Tibial nerve (tissue), 4 donors: ENCODE results near the gene TH. TPM values are rescaled to one million over a fixed set of nuclear protein-coding genes. Genes with fewer than 3 reads are reported as not detected.
A peak's percentile ranks its signal among the peaks of the same experiment; 100 is the strongest.

ENCODE experiments used
- DNase-seq, 2 donors: peaks; one replicate each; pipeline ENCODE4 v3.0.0-alpha.2; 2019; ENCODE audit warnings: low spot score in 2 of 2
- H3K27ac ChIP-seq, 4 donors: fragments of 200-600 bp; sonication (generic) in 3 of 4; one replicate each; pipeline ENCODE4 v1.5.1; 2017 to 2019; ENCODE audit warnings: mild to moderate bottlenecking in 1 of 4
- H3K27me3 ChIP-seq, 2 donors: fragments of 200-600 bp; sonication (generic) in 1 of 2; one replicate each; pipeline versions ENCODE4 v1.5.1 to v1.6.0; 2017 to 2019
- H3K36me3 ChIP-seq, 3 donors: fragments of 200-600 bp; sonication (generic); one replicate each; pipeline ENCODE4 v1.5.1; 2018 to 2019
- H3K4me1 ChIP-seq, 4 donors: fragments of 200-600 bp; sonication (generic) in 3 of 4; one replicate each; pipeline ENCODE4 v1.5.1; 2017 to 2019
- H3K4me3 ChIP-seq, 4 donors: fragments of 200-600 bp; sonication (generic) in 3 of 4; one replicate each; pipeline ENCODE4 v1.5.1; 2017 to 2019; ENCODE audit warnings: mild to moderate bottlenecking in 1 of 4, moderate library complexity in 1 of 4
- H3K9me3 ChIP-seq, 4 donors: fragments of 200-600 bp; sonication (generic) in 3 of 4; one replicate each; pipeline ENCODE4 v1.5.1; 2017 to 2019
- EP300 ChIP-seq, 2 donors: sonication (generic); formaldehyde crosslinking; IDR thresholded peaks; one replicate each; pipeline ENCODE4 v1.6.1; 2017; ENCODE audit warnings: antibody characterized with exemption in 2 of 2, mild to moderate bottlenecking in 1 of 2
- POLR2A ChIP-seq, 2 donors: fragments of 450-650 bp; IDR thresholded peaks; one replicate each; pipeline ENCODE4 v1.6.1; 2017; ENCODE audit warnings: antibody characterized with exemption in 2 of 2, mild to moderate bottlenecking in 2 of 2, moderate library complexity in 2 of 2
- WGBS, 2 donors: methylation state at CpG; one replicate each; pipeline ENCODE4 v1.1.5; 2018; 5-methylcytosine and 5-hydroxymethylcytosine counted together
- total RNA-seq, 4 donors: library from RNA; depleted of rRNA; stranded (reverse); fragments of >200 nt; gene quantifications; one replicate each; pipeline ENCODE4 v1.1.0, GENCODE V29; 2016
- TF ChIP-seq, protein P1 (sequence below), 5 experiments: fragments of 200-600 bp in 3 of 5; fragments of 450-650 bp in 2 of 5; sonication (generic) in 3 of 5; IDR thresholded peaks; one replicate each; pipeline ENCODE4 v1.5.1; 2016 to 2019; ENCODE audit warnings: antibody characterized with exemption in 5 of 5, mild to moderate bottlenecking in 3 of 5, moderate library complexity in 2 of 5

TH gene
- total RNA-seq, 4 donors from 2014 or later = 1.3 TPM; not detected in 3

DNA sequence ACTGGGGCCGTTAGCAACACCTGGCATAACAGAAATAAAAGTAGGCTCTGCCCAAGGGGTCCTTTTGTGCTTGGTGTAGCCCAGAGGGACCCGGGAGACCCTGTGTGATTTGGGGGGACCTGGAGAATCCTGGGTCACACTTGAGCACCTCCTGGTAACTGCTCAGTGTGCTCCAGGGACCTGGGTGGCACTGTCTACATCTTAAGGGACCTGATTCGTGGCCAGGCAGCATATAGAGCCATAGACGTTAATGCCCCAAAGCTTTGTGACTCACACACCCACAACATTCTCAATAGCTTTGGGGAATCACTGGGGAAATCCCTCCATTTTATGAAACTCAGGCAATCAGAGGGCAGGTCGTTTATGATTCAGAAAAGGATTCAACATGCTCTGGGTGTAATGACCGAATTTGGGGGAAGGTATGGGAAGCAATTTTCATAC, 28.8 kb downstream of the TH start:
- Histone ChIP-seq H3K27ac (no peak overlapping the region), H3K4me3 (no peak overlapping the region), H3K36me3 (no peaks in the 10 kb centered on the region), H3K9me3 (no peaks in the 10 kb centered on the region), H3K4me1 (peaks cover 0 to 39% (median 9%) of the 10 kb centered on the region in 4 donors), H3K27me3 (peaks cover 4 to 95% of the 10 kb centered on the region in 2 donors)
- no peak for DNase-seq
- 14 to 18% methylated on average over 6 of the region's 6 CpGs for WGBS, 2 donors
- no peak for TF ChIP-seq POLR2A (IDR thresholded peaks at IDR 0.05)

DNA sequence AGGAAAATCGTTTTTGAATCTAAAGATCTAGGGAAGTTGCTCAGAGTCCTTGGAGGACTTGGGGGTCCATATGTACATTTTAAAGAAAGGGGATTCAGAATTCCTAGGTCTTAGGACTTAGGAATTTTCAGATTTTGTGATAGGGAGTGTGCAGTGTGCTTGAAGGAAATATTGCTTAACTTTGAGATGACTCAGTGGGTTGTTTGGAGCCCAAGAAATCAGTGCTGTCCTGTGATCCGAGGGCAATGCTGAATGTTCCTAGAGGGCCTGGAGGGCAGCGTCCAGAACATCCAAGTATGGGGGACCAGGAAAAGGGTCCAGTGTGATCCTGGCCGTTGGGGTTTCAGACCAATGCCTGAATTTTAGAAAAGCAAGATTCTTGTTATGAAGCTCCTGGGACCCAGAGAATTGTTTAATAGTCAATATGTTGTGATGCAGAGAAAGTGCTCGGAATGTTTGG, 29.3 kb downstream of the TH start:
- DNase-seq = no peak
- Histone ChIP-seq H3K9me3 (no peaks in the 10 kb centered on the region), H3K36me3 (no peaks in the 10 kb centered on the region), H3K4me1 (peaks cover 0 to 44% (median 12%) of the 10 kb centered on the region in 4 donors), H3K27ac (no peak overlapping the region), H3K4me3 (no peak overlapping the region), H3K27me3 (peaks cover 4 to 95% of the 10 kb centered on the region in 2 donors)
- WGBS, 2 donors = 22% methylated on average over 5 of the region's 5 CpGs
- TF ChIP-seq POLR2A (IDR thresholded peaks at IDR 0.05) (no peak), EP300 (IDR thresholded peaks at IDR 0.05) (no peak)
- TF ChIP-seq, protein P1, sequence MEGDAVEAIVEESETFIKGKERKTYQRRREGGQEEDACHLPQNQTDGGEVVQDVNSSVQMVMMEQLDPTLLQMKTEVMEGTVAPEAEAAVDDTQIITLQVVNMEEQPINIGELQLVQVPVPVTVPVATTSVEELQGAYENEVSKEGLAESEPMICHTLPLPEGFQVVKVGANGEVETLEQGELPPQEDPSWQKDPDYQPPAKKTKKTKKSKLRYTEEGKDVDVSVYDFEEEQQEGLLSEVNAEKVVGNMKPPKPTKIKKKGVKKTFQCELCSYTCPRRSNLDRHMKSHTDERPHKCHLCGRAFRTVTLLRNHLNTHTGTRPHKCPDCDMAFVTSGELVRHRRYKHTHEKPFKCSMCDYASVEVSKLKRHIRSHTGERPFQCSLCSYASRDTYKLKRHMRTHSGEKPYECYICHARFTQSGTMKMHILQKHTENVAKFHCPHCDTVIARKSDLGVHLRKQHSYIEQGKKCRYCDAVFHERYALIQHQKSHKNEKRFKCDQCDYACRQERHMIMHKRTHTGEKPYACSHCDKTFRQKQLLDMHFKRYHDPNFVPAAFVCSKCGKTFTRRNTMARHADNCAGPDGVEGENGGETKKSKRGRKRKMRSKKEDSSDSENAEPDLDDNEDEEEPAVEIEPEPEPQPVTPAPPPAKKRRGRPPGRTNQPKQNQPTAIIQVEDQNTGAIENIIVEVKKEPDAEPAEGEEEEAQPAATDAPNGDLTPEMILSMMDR (IDR thresholded peaks at IDR 0.05) = no peak

DNA sequence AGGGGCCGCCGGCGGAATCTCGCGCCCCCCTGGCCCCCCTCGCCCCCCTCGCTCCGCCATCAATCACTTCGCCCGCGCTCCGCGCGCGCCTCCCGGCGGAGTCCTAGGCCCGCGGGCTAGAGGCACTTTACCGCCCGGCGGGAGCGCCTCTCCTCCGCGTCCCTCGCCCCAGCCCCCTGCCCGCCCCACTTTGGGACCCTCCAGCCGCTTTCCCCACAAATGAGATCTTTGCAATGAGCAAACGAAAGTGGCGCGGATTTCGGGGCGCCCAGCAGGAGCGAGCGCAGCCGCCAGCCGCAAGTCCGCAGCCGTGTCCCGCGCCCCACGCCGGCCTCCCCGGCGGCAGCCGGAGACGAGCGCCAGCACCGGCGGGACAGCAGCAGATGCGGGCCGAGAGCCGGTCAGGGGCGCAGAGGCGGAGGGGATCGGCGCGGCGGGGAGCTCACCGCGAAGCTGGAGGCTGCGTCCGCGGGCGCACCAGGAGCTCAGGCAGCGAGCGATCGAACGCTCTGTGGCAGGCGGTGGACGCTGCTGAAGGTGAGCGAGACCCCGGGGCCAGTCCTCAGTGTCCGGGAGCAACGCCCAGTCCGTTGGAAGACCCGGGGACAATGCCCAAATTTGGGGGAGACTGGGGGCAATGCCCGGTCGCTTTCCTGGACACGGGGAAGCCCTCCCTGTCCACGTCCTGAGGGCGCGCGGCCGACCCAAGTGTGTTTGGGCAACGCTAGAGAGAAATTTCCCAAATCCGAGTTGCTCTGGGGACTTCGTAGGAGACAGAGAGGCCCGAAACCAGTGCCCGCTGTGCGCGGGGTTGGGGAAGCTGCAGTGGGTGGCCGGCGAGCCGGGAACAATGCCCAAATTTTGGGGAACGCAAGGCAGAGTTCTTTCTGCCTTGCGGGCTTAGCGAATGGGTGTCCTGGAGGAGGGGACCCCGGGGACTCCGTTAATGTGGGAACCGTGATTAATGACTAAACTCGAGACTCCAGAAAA, 30.9 kb downstream of the TH start:
- Histone ChIP-seq H3K4me3 (peak overlapping the region in 1 of 4 donors; percentile 20), H3K27ac (no peak overlapping the region), H3K27me3 (peaks cover 4 to 95% of the 10 kb centered on the region in 2 donors), H3K9me3 (no peaks in the 10 kb centered on the region), H3K36me3 (no peaks in the 10 kb centered on the region), H3K4me1 (peaks cover 0 to 50% (median 15%) of the 10 kb centered on the region in 4 donors)
- DNase-seq = no peak
- TF ChIP-seq, protein P1 (IDR thresholded peaks at IDR 0.05) = no peak
- TF ChIP-seq EP300 (IDR thresholded peaks at IDR 0.05) (no peak), POLR2A (IDR thresholded peaks at IDR 0.05) (no peak)
- 15 to 25% methylated on average over 41 to 45 of the region's 102 CpGs for WGBS, 2 donors

DNA sequence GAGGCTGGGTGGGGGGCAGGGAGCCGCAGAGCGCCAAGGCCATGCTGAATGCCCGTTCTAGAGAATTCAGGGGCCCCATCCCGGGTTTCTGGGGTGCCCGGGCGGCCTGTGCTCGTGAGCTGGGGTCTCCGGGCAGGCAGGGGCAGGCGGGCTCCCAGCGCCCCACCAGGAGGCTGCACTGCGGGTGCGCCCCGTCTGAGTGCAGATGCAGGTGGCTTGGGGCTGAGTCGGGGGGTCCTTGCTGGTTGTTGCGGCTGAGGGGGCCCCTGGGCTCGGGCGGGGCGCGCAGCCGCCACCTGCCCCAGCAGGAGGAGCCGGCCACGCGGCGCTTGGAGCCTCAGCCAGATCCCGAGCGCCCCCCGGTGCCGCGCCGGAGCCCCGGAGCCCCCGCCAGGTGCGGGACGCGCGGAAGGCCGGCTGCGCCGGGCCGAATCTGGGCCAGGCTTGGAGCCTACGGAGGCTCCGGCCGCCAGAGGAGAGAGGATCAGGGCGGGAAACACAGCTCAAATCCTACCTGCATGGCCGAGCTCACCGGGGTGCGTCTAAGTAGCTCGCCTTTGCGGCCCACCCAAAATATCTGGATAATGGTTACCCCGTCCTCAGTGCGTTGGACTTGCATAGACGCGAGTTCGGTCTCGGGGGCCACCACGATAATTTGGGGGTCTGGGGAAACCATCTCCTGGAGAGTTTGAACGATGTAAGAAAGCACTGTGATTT, 31.8 kb downstream of the TH start:
- TF ChIP-seq POLR2A (IDR thresholded peaks at IDR 0.05) = no peak
- TF ChIP-seq, protein P1 (IDR thresholded peaks at IDR 0.05) = no peak
- TF ChIP-seq EP300 (IDR thresholded peaks at IDR 0.05) = no peak
- WGBS, 2 donors = 2 to 7% methylated on average over 22 to 34 of the region's 57 CpGs
- DNase-seq = no peak
- H3K4me1 ChIP-seq = peaks cover 0 to 50% (median 15%) of the 10 kb centered on the region in 4 donors
- no peaks in the 10 kb centered on the region for H3K9me3 ChIP-seq
- H3K27ac ChIP-seq = no peak overlapping the region
- H3K27me3 ChIP-seq = peaks cover 4 to 95% of the 10 kb centered on the region in 2 donors
- no peaks in the 10 kb centered on the region for H3K36me3 ChIP-seq
- peak overlapping the region in 1 of 4 donors; percentile 27 for H3K4me3 ChIP-seq

DNA sequence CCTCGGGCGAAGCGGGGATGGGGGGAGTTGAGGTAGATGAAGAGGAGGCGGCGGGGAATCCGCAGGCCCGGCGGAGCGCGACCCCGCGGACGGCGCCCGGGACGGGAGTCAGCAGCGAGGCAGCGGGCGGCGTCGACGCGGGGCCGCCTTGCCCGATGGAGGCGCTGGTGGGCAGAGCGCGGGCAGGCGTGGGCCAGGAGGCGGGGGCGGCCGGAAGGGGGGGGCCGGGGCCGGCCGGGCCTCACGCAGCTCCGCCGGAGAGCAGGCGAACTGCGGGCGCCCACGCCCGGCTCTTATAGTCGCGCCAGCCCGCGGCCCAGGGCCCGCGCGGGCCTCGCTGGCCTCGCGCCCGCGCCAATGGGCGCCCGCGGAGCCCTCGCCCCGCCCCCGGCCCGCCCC, 32.5 kb downstream of the TH start, which contains the start of gene IGF2:
Gene IGF2 (minus strand): TSS at position 267 of the 399 bp plus-strand sequence. CDS start 3,866 bp downstream, outside the sequence.
- TF ChIP-seq, protein P1 (IDR thresholded peaks at IDR 0.05) = no peak
- TF ChIP-seq EP300 (IDR thresholded peaks at IDR 0.05) = no peak
- no peak for TF ChIP-seq POLR2A (IDR thresholded peaks at IDR 0.05)
- peak within 1 kb of the TSS; percentile 16 to 54 (median 26) for H3K4me3 ChIP-seq
- 0% methylated on average over 1 of the region's 62 CpGs; no CpG with 5 or more reads in 1 of the 2 donors for WGBS, 2 donors
- H3K27me3 ChIP-seq = peaks cover 4 to 95% of the 10 kb centered on the region in 2 donors
- H3K27ac ChIP-seq = peak within 1 kb of the TSS in 1 of 4 donors; percentile 68
- no peaks in the 10 kb centered on the region for H3K9me3 ChIP-seq
- no peak for DNase-seq
- peaks cover 0 to 45% (median 10%) of the 10 kb centered on the region in 4 donors for H3K4me1 ChIP-seq
- no peaks in the 10 kb centered on the region for H3K36me3 ChIP-seq
